Mucosa of rectum (tissue), 2 donors: Measurements from ENCODE around the gene MYOT.

Experiments used
- H3K27ac ChIP-seq, 2 donors: one replicate each; pipeline ENCODE4 v1.7.0; 2013; ENCODE audit warnings: inconsistent platforms in 2 of 2, low read depth in 2 of 2, low read length in 2 of 2
- H3K27me3 ChIP-seq, 2 donors: one replicate each; pipeline ENCODE4 v1.7.0; 2013; ENCODE audit warnings: low read length in 2 of 2; ENCODE audit not compliant: control insufficient read depth in 2 of 2, insufficient read depth in 2 of 2
- H3K36me3 ChIP-seq, 2 donors: one replicate each; pipeline ENCODE4 v1.7.0; 2013; ENCODE audit warnings: low read length in 2 of 2; ENCODE audit not compliant: control insufficient read depth in 2 of 2, insufficient read depth in 2 of 2
- H3K4me1 ChIP-seq, 2 donors: one replicate each; pipeline ENCODE4 v1.7.0; 2013; ENCODE audit warnings: low read length in 2 of 2, mild to moderate bottlenecking in 1 of 2; ENCODE audit not compliant: control insufficient read depth in 2 of 2, insufficient read depth in 2 of 2
- H3K4me3 ChIP-seq, 2 donors: one replicate each; pipeline ENCODE4 v1.7.0; 2013; ENCODE audit warnings: low read length in 2 of 2
- H3K9ac ChIP-seq, 2 donors: one replicate each; pipeline ENCODE4 v1.7.0; 2013; ENCODE audit warnings: low read length in 2 of 2, low read depth in 1 of 2, mild to moderate bottlenecking in 1 of 2
- H3K9me3 ChIP-seq, 2 donors: one replicate each; pipeline ENCODE4 v1.7.0; 2013; ENCODE audit warnings: low read length in 2 of 2; ENCODE audit not compliant: control insufficient read depth in 2 of 2
- donor health status: healthy.
- donor health status: Normal muscosa, but diverticular disease.

MYOT gene

DNA sequence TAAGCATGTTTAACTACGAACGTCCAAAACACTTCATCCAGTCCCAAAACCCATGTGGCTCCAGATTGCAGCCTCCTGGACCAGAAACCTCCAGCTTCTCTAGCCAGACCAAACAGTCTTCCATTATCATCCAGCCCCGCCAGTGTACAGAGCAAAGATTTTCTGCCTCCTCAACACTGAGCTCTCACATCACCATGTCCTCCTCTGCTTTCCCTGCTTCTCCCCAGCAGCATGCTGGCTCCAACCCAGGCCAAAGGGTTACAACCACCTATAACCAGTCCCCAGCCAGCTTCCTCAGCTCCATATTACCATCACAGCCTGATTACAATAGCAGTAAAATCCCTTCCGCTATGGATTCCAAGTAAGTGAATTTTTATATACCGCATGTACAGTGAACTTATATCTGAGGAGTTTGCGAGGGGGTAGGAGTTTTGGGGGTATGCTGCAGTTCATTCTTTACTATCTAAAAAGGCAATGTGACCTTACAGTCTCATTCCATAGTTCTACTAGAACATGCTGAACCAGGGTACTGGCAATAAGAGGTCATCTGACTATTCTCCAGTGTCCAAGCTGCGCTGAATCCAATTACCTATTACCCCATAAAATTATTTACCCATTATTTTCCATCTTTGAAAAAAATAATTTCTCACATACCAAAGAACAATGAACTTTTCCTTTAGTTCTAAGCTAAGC is 3.1 kb downstream of the MYOT start:
- Histone ChIP-seq H3K27ac (no peak overlapping the region), H3K9me3 (no peaks in the 10 kb centered on the region)

DNA sequence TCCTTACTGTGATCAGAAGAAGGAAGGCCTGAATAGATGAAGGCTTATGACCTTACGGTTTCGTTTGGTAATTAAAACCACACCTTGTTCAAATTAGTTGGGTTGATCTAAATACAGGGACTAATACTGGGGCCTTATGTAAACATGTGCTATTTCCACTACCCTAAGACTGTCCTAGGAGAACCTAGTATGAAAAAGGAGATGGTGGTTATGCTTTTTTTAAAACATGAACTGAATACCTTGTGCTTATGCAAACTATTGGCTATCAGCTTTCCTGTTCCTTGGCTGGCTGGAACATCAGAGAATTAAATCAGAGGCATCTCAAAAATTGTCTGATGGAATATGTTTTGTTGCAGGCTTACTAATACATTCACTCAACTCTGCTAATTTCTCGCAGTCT is 3.9 kb downstream of the MYOT start:
- Histone ChIP-seq H3K27ac (no peak overlapping the region), H3K4me1 (no peaks in the 10 kb centered on the region), H3K9ac (no peak overlapping the region), H3K9me3 (no peaks in the 10 kb centered on the region), H3K4me3 (no peak overlapping the region), H3K36me3 (no peaks in the 10 kb centered on the region), H3K27me3 (no peaks in the 10 kb centered on the region)

More for the DNA sequence above, 3.1 kb downstream of the MYOT start:
- Histone ChIP-seq H3K9ac (no peak overlapping the region), H3K4me3 (no peak overlapping the region), H3K4me1 (no peaks in the 10 kb centered on the region), H3K27me3 (no peaks in the 10 kb centered on the region), H3K36me3 (no peaks in the 10 kb centered on the region)

DNA sequence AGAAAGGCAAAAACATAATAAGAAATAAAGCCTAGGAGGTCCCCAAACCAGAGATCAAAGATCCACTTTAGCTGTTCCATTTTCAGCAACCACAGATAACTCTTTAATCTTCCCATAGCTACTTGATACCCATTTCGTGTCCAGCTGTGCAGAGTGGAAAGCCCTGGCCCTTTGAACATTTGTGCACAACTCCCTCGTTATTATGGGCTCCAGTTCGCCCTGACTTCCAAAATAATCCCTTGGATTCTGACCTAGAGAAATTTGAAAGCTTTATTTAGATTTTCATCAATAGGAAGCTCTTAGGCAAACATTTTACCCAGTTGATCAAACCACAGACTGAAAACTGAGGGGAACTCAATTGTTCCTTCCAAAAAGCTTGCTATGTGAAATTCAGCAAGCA is 4.8 kb downstream of the MYOT start:
- H3K4me1 ChIP-seq: no peaks in the 10 kb centered on the region
- no peak overlapping the region for H3K9ac ChIP-seq
- no peak overlapping the region for H3K27ac ChIP-seq
- no peaks in the 10 kb centered on the region for H3K9me3 ChIP-seq
- no peak overlapping the region for H3K4me3 ChIP-seq
- no peaks in the 10 kb centered on the region for H3K27me3 ChIP-seq
- no peaks in the 10 kb centered on the region for H3K36me3 ChIP-seq

- H3K27me3 ChIP-seq: no peaks in the 10 kb centered on the region
- H3K4me1 ChIP-seq: no peaks in the 10 kb centered on the region
- no peak overlapping the region for H3K9ac ChIP-seq
- H3K4me3 ChIP-seq: no peak overlapping the region
- H3K9me3 ChIP-seq: no peaks in the 10 kb centered on the region
- no peaks in the 10 kb centered on the region for H3K36me3 ChIP-seq
- no peak overlapping the region for H3K27ac ChIP-seq
Measured at GRCh38 chr5:137876101-137876500, 8.4 kb downstream of the MYOT start.

GRCh38 chr5:137880313-137880712 is 12.7 kb downstream of the MYOT start:
- H3K4me1 ChIP-seq: no peaks in the 10 kb centered on the region
- no peaks in the 10 kb centered on the region for H3K36me3 ChIP-seq
- no peak overlapping the region for H3K4me3 ChIP-seq
- H3K27me3 ChIP-seq: no peaks in the 10 kb centered on the region
- H3K27ac ChIP-seq: no peak overlapping the region
- H3K9ac ChIP-seq: no peak overlapping the region
- no peaks in the 10 kb centered on the region for H3K9me3 ChIP-seq

DNA sequence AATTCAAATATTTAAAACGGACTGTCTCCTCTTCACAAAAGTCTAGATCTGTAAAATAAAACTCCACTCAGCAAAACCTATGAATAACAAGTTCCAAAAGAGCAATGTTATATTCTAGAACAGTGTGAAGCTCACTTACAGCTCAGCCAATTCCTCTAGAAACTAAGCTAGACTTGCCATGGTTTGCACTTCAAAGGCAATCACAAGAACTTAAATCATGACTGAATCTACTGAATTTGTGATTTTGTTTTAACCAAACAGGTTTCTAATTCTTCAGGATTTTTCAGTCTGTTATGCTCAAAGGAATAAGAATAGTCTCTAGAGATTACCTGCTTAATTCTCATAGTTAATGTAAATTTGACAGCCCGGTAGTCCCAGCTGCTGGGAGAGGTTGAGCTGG is 20.2 kb downstream of the MYOT start:
- no peak overlapping the region for H3K9ac ChIP-seq
- no peak overlapping the region for H3K4me3 ChIP-seq
- H3K27me3 ChIP-seq: no peaks in the 10 kb centered on the region
- H3K9me3 ChIP-seq: no peaks in the 10 kb centered on the region
- no peak overlapping the region for H3K27ac ChIP-seq
- H3K4me1 ChIP-seq: peaks cover 0 to 2% of the 10 kb centered on the region in 2 donors
- no peaks in the 10 kb centered on the region for H3K36me3 ChIP-seq

DNA sequence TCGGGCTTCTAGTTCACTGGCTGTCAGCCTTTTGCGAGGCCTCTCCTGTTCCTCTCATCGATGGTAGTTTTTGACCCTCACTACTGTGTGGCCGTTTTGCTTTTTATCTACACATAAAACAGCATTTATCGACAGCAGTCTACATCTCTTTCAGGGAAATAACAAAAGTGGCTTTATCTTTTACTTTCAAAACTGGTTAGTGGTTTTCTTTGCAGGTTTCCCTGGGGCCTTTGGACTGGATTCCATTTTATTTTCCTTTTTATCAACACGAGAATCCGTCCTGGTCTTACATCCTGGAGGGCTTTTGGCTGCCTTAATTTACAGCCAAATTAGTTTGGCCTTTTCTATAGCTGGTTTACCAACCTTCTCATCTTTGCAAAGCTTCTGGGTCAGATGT is 20.8 kb downstream of the MYOT start:
- Histone ChIP-seq H3K9me3 (no peaks in the 10 kb centered on the region), H3K27me3 (no peaks in the 10 kb centered on the region), H3K36me3 (no peaks in the 10 kb centered on the region), H3K27ac (peak overlapping the region in 1 of 2 donors; percentile 80), H3K9ac (peak overlapping the region; percentile 65 to 69), H3K4me1 (peaks cover 0 to 2% of the 10 kb centered on the region in 2 donors), H3K4me3 (peak overlapping the region in 1 of 2 donors; percentile 81)

GRCh38 chr5:137888863-137889759 is 21.5 kb downstream of the MYOT start, which contains the start of gene PKD2L2:
PKD2L2 (plus strand) TSS chr5:137889457; CDS start chr5:137889492, 35 bp downstream.
- peaks cover 0 to 2% of the 10 kb centered on the region in 2 donors for H3K4me1 ChIP-seq
- H3K9me3 ChIP-seq: no peaks in the 10 kb centered on the region
- peak within 1 kb of the TSS; percentile 59 to 81 for H3K4me3 ChIP-seq
- peak within 1 kb of the TSS; percentile 65 to 71 for H3K9ac ChIP-seq
- H3K27me3 ChIP-seq: no peaks in the 10 kb centered on the region
- no peaks in the 10 kb centered on the region for H3K36me3 ChIP-seq
- peak within 1 kb of the TSS; percentile 54 to 80 for H3K27ac ChIP-seq

DNA sequence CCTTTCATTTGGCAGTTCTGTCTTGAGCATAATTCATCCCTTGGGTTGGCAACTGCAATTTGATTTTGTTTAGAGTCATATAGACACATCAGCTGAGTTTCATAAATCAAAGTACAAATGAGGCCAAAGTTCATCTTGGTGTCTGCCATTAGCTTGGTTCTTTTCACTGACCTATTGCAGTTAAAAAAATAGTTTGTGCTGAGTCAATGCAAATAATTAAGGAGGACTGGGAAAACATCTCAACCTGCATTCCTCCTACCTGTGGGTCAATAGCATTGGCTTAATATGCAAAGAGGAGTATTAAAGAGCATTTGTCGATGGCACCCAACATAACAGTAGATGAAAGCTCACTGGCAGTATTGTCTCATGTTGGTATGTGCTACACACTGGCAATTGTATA is 23.2 kb downstream of the MYOT start:
- Histone ChIP-seq H3K27me3 (no peaks in the 10 kb centered on the region), H3K4me3 (no peak overlapping the region), H3K36me3 (no peaks in the 10 kb centered on the region), H3K9ac (no peak overlapping the region), H3K4me1 (peaks cover 0 to 2% of the 10 kb centered on the region in 2 donors), H3K9me3 (no peaks in the 10 kb centered on the region), H3K27ac (no peak overlapping the region)

GRCh38 chr5:137891849-137892248 is 24.2 kb downstream of the MYOT start:
- Histone ChIP-seq H3K9me3 (no peaks in the 10 kb centered on the region), H3K27me3 (no peaks in the 10 kb centered on the region), H3K9ac (no peak overlapping the region), H3K4me1 (peaks cover 0 to 2% of the 10 kb centered on the region in 2 donors), H3K27ac (no peak overlapping the region), H3K36me3 (no peaks in the 10 kb centered on the region), H3K4me3 (no peak overlapping the region)
